Sigmoid colon (tissue), 7 donors: Measurements from ENCODE around the gene MAP3K7. TPM values are rescaled to one million over a fixed set of nuclear protein-coding genes. Genes with fewer than 3 reads are reported as not detected.

Source experiments
- DNase-seq: peaks from one replicate; pipeline ENCODE4 v3.0.0-alpha.2; 2019
- H3K27ac ChIP-seq, 4 donors: fragments of 200-600 bp; sonication (generic); one replicate each; pipeline ENCODE4 v1.5.1; 2016 to 2019; ENCODE audit warnings: mild to moderate bottlenecking in 1 of 4
- H3K27me3 ChIP-seq, 3 donors: fragments of 200-600 bp; sonication (generic); one replicate each; pipeline ENCODE4 v1.5.1; 2019; ENCODE audit warnings: mild to moderate bottlenecking in 1 of 3
- H3K36me3 ChIP-seq, 4 donors: fragments of 200-600 bp; sonication (generic); one replicate each; pipeline ENCODE4 v1.5.1; 2016 to 2019
- H3K4me1 ChIP-seq, 4 donors: fragments of 200-600 bp; sonication (generic); one replicate each; pipeline ENCODE4 v1.5.1; 2017 to 2019
- H3K4me3 ChIP-seq, 4 donors: fragments of 200-600 bp; sonication (generic); one replicate each; pipeline ENCODE4 v1.5.1; 2017 to 2019; ENCODE audit warnings: mild to moderate bottlenecking in 2 of 4, moderate library complexity in 1 of 4
- H3K9me3 ChIP-seq, 4 donors: fragments of 200-600 bp in 3 of 4; sonication (generic) in 3 of 4; one replicate each; pipeline versions ENCODE4 v1.5.1 to v1.6.1; 2013 to 2019
- EP300 ChIP-seq, 4 donors: sonication (generic); formaldehyde crosslinking; IDR thresholded peaks; one replicate each; pipeline ENCODE4 v1.6.1; 2017; ENCODE audit warnings: antibody characterized with exemption in 4 of 4
- POLR2A ChIP-seq, 2 donors: fragments of 450-650 bp; IDR thresholded peaks; one replicate each; pipeline ENCODE4 v1.6.1; 2016; ENCODE audit warnings: antibody characterized with exemption in 2 of 2, mild to moderate bottlenecking in 2 of 2, moderate library complexity in 2 of 2
- POLR2AphosphoS5 ChIP-seq, 4 donors: sonication (generic); formaldehyde crosslinking; IDR thresholded peaks; one replicate each; pipeline ENCODE4 v1.6.1; 2017; ENCODE audit warnings: antibody characterized with exemption in 4 of 4
- WGBS, 2 donors: extraction: QIAGEN DNeasy Blood & Tissue Kit; methylation state at CpG; one replicate each; pipeline ENCODE4 v1.1.7; 2013; 5-methylcytosine and 5-hydroxymethylcytosine counted together
- intact Hi-C: fragments of 100-400 bp; cut with DNase I; formaldehyde crosslinking; loops from one replicate; pipeline ENCODE4 v1.15.1; 2023
- polyA plus RNA-seq, 3 donors: library from polyadenylated mRNA; stranded (reverse); fragments of 200-250 nt; gene quantifications; one replicate each; pipeline ENCODE4 v1.2.3, GENCODE V29; 2013
- total RNA-seq, 4 donors: library from RNA; depleted of rRNA; stranded (reverse); fragments of >200 nt; gene quantifications; one replicate each; pipeline ENCODE4 v1.1.0, GENCODE V29; 2016
- TF ChIP-seq, protein P1 (sequence below), 4 experiments: fragments of 450-650 bp in 3 of 4; fragments of 200-600 bp in 1 of 4; IDR thresholded peaks; one replicate each; pipeline ENCODE4 v1.5.1; 2016 to 2019; ENCODE audit warnings: antibody characterized with exemption in 4 of 4, mild to moderate bottlenecking in 3 of 4, moderate library complexity in 2 of 4
- donor health status: healthy with polysubstance abuse.
- donor health status: Bipolar disorder and iron deficiency.
- donor health status: healthy.

MAP3K7 gene
- total and polyA plus RNA-seq, 7 donors: 7.9 to 25.3 (median 21.2) TPM

DNA sequence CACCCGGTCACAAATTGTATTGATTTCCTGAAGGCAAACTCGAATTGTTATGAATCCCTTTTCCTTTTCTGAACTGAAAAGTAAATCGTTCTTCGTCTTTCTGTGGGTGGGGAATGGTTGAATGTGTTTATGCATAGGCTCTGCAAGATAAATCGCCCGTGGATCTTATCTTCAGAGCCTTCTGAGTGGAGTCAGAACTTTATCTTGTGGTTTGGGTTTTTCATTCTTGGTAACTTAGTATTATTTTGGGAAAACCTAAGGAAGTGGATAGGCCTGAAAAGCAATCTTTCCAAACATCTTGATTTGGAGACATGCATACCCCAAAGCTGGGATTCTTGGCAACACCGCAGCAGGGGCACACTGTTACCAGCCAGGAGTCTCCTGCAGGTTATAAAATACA, 122.4 kb downstream of the MAP3K7 start:
- H3K27ac ChIP-seq: no peak overlapping the region
- H3K27me3 ChIP-seq: no peaks in the 10 kb centered on the region
- H3K9me3 ChIP-seq: no peaks in the 10 kb centered on the region
- H3K4me1 ChIP-seq: no peaks in the 10 kb centered on the region
- no peak overlapping the region for H3K4me3 ChIP-seq
- TF ChIP-seq POLR2A (IDR thresholded peaks at IDR 0.05) (no peak), EP300 (IDR thresholded peaks at IDR 0.05) (no peak), POLR2AphosphoS5 (IDR thresholded peaks at IDR 0.05) (no peak)
- TF ChIP-seq, protein P1, sequence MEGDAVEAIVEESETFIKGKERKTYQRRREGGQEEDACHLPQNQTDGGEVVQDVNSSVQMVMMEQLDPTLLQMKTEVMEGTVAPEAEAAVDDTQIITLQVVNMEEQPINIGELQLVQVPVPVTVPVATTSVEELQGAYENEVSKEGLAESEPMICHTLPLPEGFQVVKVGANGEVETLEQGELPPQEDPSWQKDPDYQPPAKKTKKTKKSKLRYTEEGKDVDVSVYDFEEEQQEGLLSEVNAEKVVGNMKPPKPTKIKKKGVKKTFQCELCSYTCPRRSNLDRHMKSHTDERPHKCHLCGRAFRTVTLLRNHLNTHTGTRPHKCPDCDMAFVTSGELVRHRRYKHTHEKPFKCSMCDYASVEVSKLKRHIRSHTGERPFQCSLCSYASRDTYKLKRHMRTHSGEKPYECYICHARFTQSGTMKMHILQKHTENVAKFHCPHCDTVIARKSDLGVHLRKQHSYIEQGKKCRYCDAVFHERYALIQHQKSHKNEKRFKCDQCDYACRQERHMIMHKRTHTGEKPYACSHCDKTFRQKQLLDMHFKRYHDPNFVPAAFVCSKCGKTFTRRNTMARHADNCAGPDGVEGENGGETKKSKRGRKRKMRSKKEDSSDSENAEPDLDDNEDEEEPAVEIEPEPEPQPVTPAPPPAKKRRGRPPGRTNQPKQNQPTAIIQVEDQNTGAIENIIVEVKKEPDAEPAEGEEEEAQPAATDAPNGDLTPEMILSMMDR (IDR thresholded peaks at IDR 0.05): no peak
- intact Hi-C loops: no loop called here
- no peaks in the 10 kb centered on the region for H3K36me3 ChIP-seq
- WGBS, 2 donors: 84 to 86% methylated on average over 7 of the region's 7 CpGs
- no peak for DNase-seq

DNA sequence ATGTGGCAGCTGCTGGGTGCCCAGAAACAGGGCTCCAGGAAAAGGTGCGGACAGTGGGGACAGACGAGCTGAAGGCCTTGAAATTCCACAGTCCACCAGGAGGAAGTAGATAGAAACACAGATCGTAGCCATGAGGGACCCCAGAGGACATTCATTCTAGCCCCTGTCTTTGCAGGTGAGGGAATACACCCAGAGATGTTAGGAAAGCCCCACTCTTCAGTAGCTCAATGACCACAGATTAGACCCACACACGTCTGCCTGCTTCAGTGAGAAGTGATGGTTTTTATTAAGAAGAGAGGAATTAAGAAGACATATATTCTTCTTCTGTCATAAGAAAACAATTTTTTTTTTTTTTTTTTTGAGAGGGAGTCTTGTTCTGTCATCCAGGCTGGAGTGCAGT, 123.0 kb downstream of the MAP3K7 start:
- DNase-seq: no peak
- Histone ChIP-seq H3K9me3 (no peaks in the 10 kb centered on the region), H3K27me3 (no peaks in the 10 kb centered on the region), H3K4me3 (no peak overlapping the region), H3K27ac (no peak overlapping the region), H3K36me3 (no peaks in the 10 kb centered on the region), H3K4me1 (no peaks in the 10 kb centered on the region)
- WGBS, 2 donors: 84 to 88% methylated on average over 4 of the region's 4 CpGs
- no peak for TF ChIP-seq POLR2A (IDR thresholded peaks at IDR 0.05)
- TF ChIP-seq, protein P1 (IDR thresholded peaks at IDR 0.05): no peak
- no peak for TF ChIP-seq POLR2AphosphoS5 (IDR thresholded peaks at IDR 0.05)
- no peak for TF ChIP-seq EP300 (IDR thresholded peaks at IDR 0.05)
- intact Hi-C loops: no loop called here
